HepG2 (cell line): ENCODE data around the gene CDKN2C. TPM values are rescaled to one million over a fixed set of nuclear protein-coding genes. Genes with fewer than 3 reads are reported as not detected.

ENCODE experiments used
- CBX2 ChIP-seq, 2 experiments: fragments of 200-600 bp in 1 of 2; sonication (generic); formaldehyde crosslinking in 1 of 2; IDR thresholded peaks; 2 replicates each; pipeline versions ENCODE4 v1.7.0 to v1.8.1; 2018 to 2022; ENCODE audit warnings: low read depth in 2 of 2, low read length in 1 of 2, mild to moderate bottlenecking in 1 of 2, missing genetic modification reagents in 1 of 2
- CEBPG ChIP-seq: IDR thresholded peaks from 2 replicates; pipeline ENCODE4 v1.6.1; 2016
- FOXK2 ChIP-seq: fragments of 450-650 bp; IDR thresholded peaks from 2 replicates; pipeline ENCODE4 v1.6.1; 2016
- GATAD2A ChIP-seq: IDR thresholded peaks from 2 replicates; pipeline ENCODE4 v1.6.1; 2016
- GLMP ChIP-seq: sonication (generic); formaldehyde crosslinking; IDR thresholded peaks from 2 replicates; pipeline ENCODE4 v1.9.0; 2021; ENCODE audit warnings: missing genetic modification reagents, mild to moderate bottlenecking, borderline replicate concordance
- GZF1 ChIP-seq: sonication (generic); formaldehyde crosslinking; IDR thresholded peaks from 2 replicates; pipeline ENCODE4 v1.5.1; 2020; ENCODE audit warnings: mild to moderate bottlenecking, missing genetic modification reagents
- NFIC ChIP-seq: IDR thresholded peaks from 2 replicates; pipeline ENCODE4 v1.6.1; 2012; ENCODE audit warnings: mild to moderate bottlenecking, low read length, inconsistent platforms
- PAF1 ChIP-seq: IDR thresholded peaks from 2 replicates; pipeline ENCODE4 v1.6.1; 2016; ENCODE audit warnings: missing genetic modification reagents, missing compliant biosample characterization
- TBX2 ChIP-seq: sonication (generic); formaldehyde crosslinking; IDR thresholded peaks from 2 replicates; pipeline ENCODE4 v1.5.0; 2020; ENCODE audit warnings: missing genetic modification reagents, mild to moderate bottlenecking, borderline replicate concordance
- THYN1 ChIP-seq: sonication (generic); formaldehyde crosslinking; IDR thresholded peaks from 2 replicates; pipeline ENCODE4 v1.8.1; 2023; ENCODE audit warnings: low read depth, mild to moderate bottlenecking, moderate library complexity, missing genetic modification reagents, borderline replicate concordance
- TRIM22 ChIP-seq: fragments of 450-650 bp; IDR thresholded peaks from 2 replicates; pipeline ENCODE4 v1.6.1; 2017
- TRIM24 ChIP-seq: sonication (generic); formaldehyde crosslinking; IDR thresholded peaks from 2 replicates; pipeline ENCODE4 v1.8.0; 2022; ENCODE audit warnings: mild to moderate bottlenecking, missing genetic modification reagents
- U2AF1 ChIP-seq: fragments of 200-400 bp; formaldehyde crosslinking; optimal IDR thresholded peaks from 2 replicates; pipeline ENCODE3; 2017; ENCODE audit warnings: mild to moderate bottlenecking, low read depth, low read length
- ZNF281 ChIP-seq: sonication (generic); formaldehyde crosslinking; IDR thresholded peaks from 2 replicates; pipeline ENCODE4 v1.4.0; 2020; ENCODE audit warnings: missing genetic modification reagents, borderline replicate concordance
- ZNF329 ChIP-seq: sonication (generic); formaldehyde crosslinking; IDR thresholded peaks from 2 replicates; pipeline ENCODE4 v1.9.0; 2021; ENCODE audit warnings: low read depth, mild to moderate bottlenecking, missing genetic modification reagents
- ZNF335 ChIP-seq: sonication (generic); formaldehyde crosslinking; IDR thresholded peaks from 2 replicates; pipeline ENCODE4 v1.4.0; 2020; ENCODE audit warnings: missing genetic modification reagents
- ZNF619 ChIP-seq: sonication (generic); formaldehyde crosslinking; IDR thresholded peaks from 2 replicates; pipeline ENCODE4 v1.4.0; 2020; ENCODE audit warnings: mild to moderate bottlenecking, missing genetic modification reagents
- ZSCAN30 ChIP-seq: sonication (generic); formaldehyde crosslinking; IDR thresholded peaks from 2 replicates; pipeline ENCODE4 v1.5.0; 2020; ENCODE audit warnings: mild to moderate bottlenecking, missing genetic modification reagents
- polyA plus RNA-seq, 8 experiments: library from polyadenylated mRNA; depleted of rRNA in 3 of 8; stranded (reverse) in 7 of 8; unstranded in 1 of 8; fragments of >200 nt; fragmentation: Illumina TruSeq in 4 of 8; extraction: Trizol in 4 of 8; gene quantifications; 2 replicates each; pipeline versions ENCODE4 v1.2.1 to v1.2.3, GENCODE V29; 2011 to 2016; ENCODE audit warnings: low read depth in 4 of 8, missing spikeins in 1 of 8, mixed read lengths in 1 of 8; ENCODE audit not compliant: insufficient read depth in 1 of 8
- total RNA-seq, 5 experiments: library from RNA; depleted of rRNA; stranded (reverse); fragments of >200 nt; fragmentation: Illumina TruSeq; extraction: Trizol; gene quantifications; 2 replicates each; pipeline ENCODE4 v1.2.3, GENCODE V29; 2016; ENCODE audit warnings: low read depth in 1 of 5
- TF ChIP-seq, protein P1 (sequence below): IDR thresholded peaks from 2 replicates; pipeline ENCODE4 v1.6.1; 2016; ENCODE audit warnings: low read depth, missing genetic modification reagents, missing compliant biosample characterization
- TF ChIP-seq, protein P2 (sequence below): sonication (generic); formaldehyde crosslinking; IDR thresholded peaks from 2 replicates; pipeline ENCODE4 v1.4.0; 2020; ENCODE audit warnings: mild to moderate bottlenecking, missing genetic modification reagents

The CDKN2C gene
- total and polyA plus RNA-seq, 2 of the 13 experiments (the other 11 are each of a cell fraction or from before 2014, with no cell fraction given): 7.8 to 13.7 TPM

DNA sequence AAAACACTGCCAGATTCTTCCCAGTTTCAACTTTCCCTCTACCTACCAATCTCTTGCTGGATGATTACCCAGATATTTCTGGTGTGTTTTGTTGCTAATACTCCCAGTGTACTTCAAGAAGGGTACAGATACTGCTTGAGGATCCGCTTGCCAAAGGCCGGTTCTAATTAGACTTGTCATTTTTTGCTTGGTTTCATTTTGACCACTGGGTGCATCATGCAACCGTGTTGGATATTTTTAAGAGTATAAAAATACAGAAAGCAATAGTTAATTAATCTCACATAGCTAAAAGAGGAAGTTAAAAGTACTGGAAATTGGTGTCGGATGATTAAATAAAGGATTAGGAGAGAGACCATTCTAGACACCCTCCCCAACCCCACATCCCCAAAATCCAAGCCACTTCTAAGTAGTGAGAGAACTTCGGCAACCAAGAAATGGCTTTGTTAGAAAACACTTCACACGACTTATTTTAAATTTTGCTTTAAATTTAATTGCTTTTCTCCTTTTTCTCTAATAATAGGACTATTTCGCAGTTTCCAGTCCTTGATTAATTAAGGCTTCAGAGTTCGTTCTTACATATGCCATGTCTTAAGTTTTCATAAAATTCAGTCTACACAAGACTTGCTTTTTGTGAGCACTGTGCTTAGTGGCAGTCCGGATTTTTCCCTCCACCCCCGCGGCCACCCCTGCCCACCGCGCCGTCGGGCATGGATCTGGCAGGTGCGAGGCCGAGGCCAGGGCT, 2.5 kb upstream of the CDKN2C start (continued):
- TF ChIP-seq ZNF335 (CRISPR knock-in tag): 0 out of 2 replicates have a peak, but pooled peaks have one; percentile 18
- no peak for TF ChIP-seq TRIM22
- TF ChIP-seq ZNF329 (CRISPR knock-in tag): no peak
- TF ChIP-seq GLMP (CRISPR knock-in tag): no peak
- no peak for TF ChIP-seq U2AF1
- no peak for TF ChIP-seq ZNF281
- TF ChIP-seq GATAD2A (CRISPR knock-in tag): no peak
- no peak for TF ChIP-seq ZNF619
- TF ChIP-seq ZSCAN30 (CRISPR knock-in tag): no peak; the same call in 1 of the 2 replicates
- TF ChIP-seq PAF1: no peak
- TF ChIP-seq NFIC: no peak
- no peak for TF ChIP-seq CEBPG (CRISPR knock-in tag)
- TF ChIP-seq TRIM24 (CRISPR knock-in tag): no peak
- TF ChIP-seq CBX2 (IDR thresholded peaks at IDR 0.05; ENCODE audit: low read depth, low read length): no peak
- TF ChIP-seq CBX2 (CRISPR knock-in tag; IDR thresholded peaks at IDR 0.05; ENCODE audit: low read depth): no peak
- TF ChIP-seq, protein P1, sequence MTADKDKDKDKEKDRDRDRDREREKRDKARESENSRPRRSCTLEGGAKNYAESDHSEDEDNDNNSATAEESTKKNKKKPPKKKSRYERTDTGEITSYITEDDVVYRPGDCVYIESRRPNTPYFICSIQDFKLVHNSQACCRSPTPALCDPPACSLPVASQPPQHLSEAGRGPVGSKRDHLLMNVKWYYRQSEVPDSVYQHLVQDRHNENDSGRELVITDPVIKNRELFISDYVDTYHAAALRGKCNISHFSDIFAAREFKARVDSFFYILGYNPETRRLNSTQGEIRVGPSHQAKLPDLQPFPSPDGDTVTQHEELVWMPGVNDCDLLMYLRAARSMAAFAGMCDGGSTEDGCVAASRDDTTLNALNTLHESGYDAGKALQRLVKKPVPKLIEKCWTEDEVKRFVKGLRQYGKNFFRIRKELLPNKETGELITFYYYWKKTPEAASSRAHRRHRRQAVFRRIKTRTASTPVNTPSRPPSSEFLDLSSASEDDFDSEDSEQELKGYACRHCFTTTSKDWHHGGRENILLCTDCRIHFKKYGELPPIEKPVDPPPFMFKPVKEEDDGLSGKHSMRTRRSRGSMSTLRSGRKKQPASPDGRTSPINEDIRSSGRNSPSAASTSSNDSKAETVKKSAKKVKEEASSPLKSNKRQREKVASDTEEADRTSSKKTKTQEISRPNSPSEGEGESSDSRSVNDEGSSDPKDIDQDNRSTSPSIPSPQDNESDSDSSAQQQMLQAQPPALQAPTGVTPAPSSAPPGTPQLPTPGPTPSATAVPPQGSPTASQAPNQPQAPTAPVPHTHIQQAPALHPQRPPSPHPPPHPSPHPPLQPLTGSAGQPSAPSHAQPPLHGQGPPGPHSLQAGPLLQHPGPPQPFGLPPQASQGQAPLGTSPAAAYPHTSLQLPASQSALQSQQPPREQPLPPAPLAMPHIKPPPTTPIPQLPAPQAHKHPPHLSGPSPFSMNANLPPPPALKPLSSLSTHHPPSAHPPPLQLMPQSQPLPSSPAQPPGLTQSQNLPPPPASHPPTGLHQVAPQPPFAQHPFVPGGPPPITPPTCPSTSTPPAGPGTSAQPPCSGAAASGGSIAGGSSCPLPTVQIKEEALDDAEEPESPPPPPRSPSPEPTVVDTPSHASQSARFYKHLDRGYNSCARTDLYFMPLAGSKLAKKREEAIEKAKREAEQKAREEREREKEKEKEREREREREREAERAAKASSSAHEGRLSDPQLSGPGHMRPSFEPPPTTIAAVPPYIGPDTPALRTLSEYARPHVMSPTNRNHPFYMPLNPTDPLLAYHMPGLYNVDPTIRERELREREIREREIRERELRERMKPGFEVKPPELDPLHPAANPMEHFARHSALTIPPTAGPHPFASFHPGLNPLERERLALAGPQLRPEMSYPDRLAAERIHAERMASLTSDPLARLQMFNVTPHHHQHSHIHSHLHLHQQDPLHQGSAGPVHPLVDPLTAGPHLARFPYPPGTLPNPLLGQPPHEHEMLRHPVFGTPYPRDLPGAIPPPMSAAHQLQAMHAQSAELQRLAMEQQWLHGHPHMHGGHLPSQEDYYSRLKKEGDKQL: no peak
- TF ChIP-seq TBX2 (CRISPR knock-in tag): no peak
- TF ChIP-seq, protein P2, sequence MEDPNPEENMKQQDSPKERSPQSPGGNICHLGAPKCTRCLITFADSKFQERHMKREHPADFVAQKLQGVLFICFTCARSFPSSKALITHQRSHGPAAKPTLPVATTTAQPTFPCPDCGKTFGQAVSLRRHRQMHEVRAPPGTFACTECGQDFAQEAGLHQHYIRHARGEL: no peak
- no peak for TF ChIP-seq FOXK2
- no peak for TF ChIP-seq THYN1 (CRISPR knock-in tag)
- TF ChIP-seq GZF1: no peak
